H1 (cell line): ENCODE data around the gene MEIOSIN. TPM values are rescaled to one million over a fixed set of nuclear protein-coding genes. Genes with fewer than 3 reads are reported as not detected.

Experiments used
- CTCF ChIA-PET: fragments of 300-600 bp; sonication (Branson Sonifier 250); formaldehyde crosslinking; loops from one replicate; lab custom pipeline; 2021; ENCODE audit not compliant: partially characterized antibody; lab: Charles Lee
- POLR2A ChIA-PET: fragments of 300-600 bp; sonication (Branson Sonifier 250); formaldehyde crosslinking; loops from one replicate; lab custom pipeline; 2021; ENCODE audit warnings: inconsistent platforms; ENCODE audit not compliant: partially characterized antibody; lab: Charles Lee
- DNase-seq, 2 experiments: peaks; one replicate each; pipeline versions ENCODE4 v3.0.0 to v3.0.0-alpha.2; 2010 to 2022; ENCODE audit warnings: low spot score in 2 of 2, low read depth in 1 of 2, mixed read lengths in 1 of 2
- FAIRE-seq: peaks from 2 replicates; lab custom pipeline; 2011; peaks lifted over from hg19 to GRCh38; lab: Jason Lieb, UNC
- H2AFZ ChIP-seq: 2 replicates; pipeline ENCODE4 v1.8.1; 2012; ENCODE audit warnings: low read length, inconsistent platforms
- H2AK5ac ChIP-seq: 2 replicates; pipeline ENCODE4 v1.6.1; 2013; ENCODE audit warnings: low read depth, low read length
- H2BK120ac ChIP-seq: replicated peaks from 2 replicates; pipeline ENCODE3; 2013; ENCODE audit warnings: low read depth, low read length, inconsistent platforms
- H2BK12ac ChIP-seq: 2 replicates; pipeline ENCODE4 v1.6.1; 2013; ENCODE audit warnings: low read depth, low read length
- H2BK15ac ChIP-seq: 2 replicates; pipeline ENCODE4 v1.6.1; 2013; ENCODE audit warnings: low read length
- H2BK20ac ChIP-seq: 2 replicates; pipeline ENCODE4 v1.6.1; 2013; ENCODE audit warnings: low read length
- H2BK5ac ChIP-seq: 2 replicates; pipeline ENCODE4 v1.6.1; 2013; ENCODE audit warnings: low read depth, low read length
- H3K14ac ChIP-seq: 2 replicates; pipeline ENCODE4 v1.6.1; 2013; ENCODE audit warnings: inconsistent platforms; ENCODE audit not compliant: insufficient read length
- H3K18ac ChIP-seq: 2 replicates; pipeline ENCODE4 v1.6.1; 2013; ENCODE audit warnings: low read length; ENCODE audit errors: extremely low read depth
- H3K23ac ChIP-seq: 2 replicates; pipeline ENCODE4 v1.6.1; 2013; ENCODE audit warnings: inconsistent platforms; ENCODE audit not compliant: insufficient read length
- H3K23me2 ChIP-seq: 2 replicates; pipeline ENCODE4 v1.6.1; 2013; ENCODE audit warnings: low read depth, low read length
- H3K27ac ChIP-seq: 2 replicates; pipeline ENCODE4 v1.6.1; 2011; ENCODE audit warnings: low read depth, low read length, inconsistent platforms
- H3K27me3 ChIP-seq, 4 experiments: replicated peaks in 1 of 4; 1 replicate in 1 of 4; 2 replicates in 3 of 4; pipeline versions ENCODE4 v1.6.1 to v1.8.1; 2011 to 2013; ENCODE audit warnings: low read length in 3 of 4, mild to moderate bottlenecking in 3 of 4, inconsistent platforms in 2 of 4, mixed read lengths in 2 of 4, moderate library complexity in 1 of 4; ENCODE audit not compliant: control insufficient read depth in 3 of 4, insufficient read depth in 3 of 4; ENCODE audit errors: extremely low read depth in 1 of 4
- H3K36me3 ChIP-seq, 4 experiments: 2 replicates each; pipeline versions ENCODE4 v1.6.1 to v1.8.1; 2011 to 2013; ENCODE audit warnings: mild to moderate bottlenecking in 4 of 4, low read length in 3 of 4, moderate library complexity in 2 of 4, control low read depth in 1 of 4, inconsistent platforms in 1 of 4; ENCODE audit not compliant: insufficient read depth in 4 of 4, control insufficient read depth in 2 of 4
- H3K4ac ChIP-seq: replicated peaks from 2 replicates; pipeline ENCODE3; 2013; ENCODE audit warnings: low read length, low read depth, mixed read lengths, inconsistent platforms; ENCODE audit not compliant: insufficient read length
- H3K4me1 ChIP-seq, 4 experiments: replicated peaks in 1 of 4; 1 replicate in 1 of 4; 2 replicates in 3 of 4; pipeline versions ENCODE4 v1.6.1 to v1.8.1; 2011 to 2013; ENCODE audit warnings: low read length in 3 of 4, inconsistent platforms in 2 of 4, mixed read lengths in 1 of 4; ENCODE audit not compliant: insufficient read depth in 4 of 4, control insufficient read depth in 3 of 4
- H3K4me2 ChIP-seq, 2 experiments: 2 replicates each; pipeline versions ENCODE4 v1.6.1 to v1.8.1; 2011 to 2013; ENCODE audit warnings: low read depth in 2 of 2, low read length in 2 of 2, control low read depth in 1 of 2, inconsistent platforms in 1 of 2, mild to moderate bottlenecking in 1 of 2; ENCODE audit not compliant: insufficient read depth in 1 of 2
- H3K4me3 ChIP-seq, 4 experiments: fragments of 200-600, 300-600 bp in 1 of 4; sonication (generic), shearing (Covaris generic), sonication (Bioruptor Twin) in 1 of 4; 2 replicates each; pipeline versions ENCODE4 v1.5.1 to v1.8.1; 2011 to 2016; ENCODE audit warnings: low read length in 4 of 4, low read depth in 3 of 4, control low read depth in 2 of 4, inconsistent platforms in 2 of 4, mild to moderate bottlenecking in 2 of 4, mixed read lengths in 1 of 4, moderate library complexity in 1 of 4; ENCODE audit not compliant: insufficient read depth in 2 of 4; ENCODE audit errors: extremely low read depth in 1 of 4
- H3K56ac ChIP-seq: replicated peaks from 2 replicates; pipeline ENCODE3; 2013; ENCODE audit warnings: low read depth, mild to moderate bottlenecking, mixed read lengths, low read length, inconsistent platforms; ENCODE audit not compliant: insufficient read length
- H3K79me1 ChIP-seq: 2 replicates; pipeline ENCODE4 v1.6.1; 2013; ENCODE audit warnings: low read depth, low read length, control low read depth
- H3K79me2 ChIP-seq, 2 experiments: 2 replicates each; pipeline versions ENCODE4 v1.6.1 to v1.8.1; 2012 to 2013; ENCODE audit warnings: low read length in 2 of 2, mild to moderate bottlenecking in 2 of 2, inconsistent platforms in 1 of 2; ENCODE audit not compliant: insufficient read depth in 2 of 2, control insufficient read depth in 1 of 2
- H3K9ac ChIP-seq, 4 experiments: replicated peaks in 1 of 4; 1 replicate in 1 of 4; 2 replicates in 3 of 4; pipeline versions ENCODE4 v1.6.1 to v1.8.1; 2011 to 2013; ENCODE audit warnings: low read depth in 3 of 4, low read length in 3 of 4, control low read depth in 2 of 4, mild to moderate bottlenecking in 2 of 4, moderate library complexity in 2 of 4, inconsistent platforms in 1 of 4; ENCODE audit errors: extremely low read depth in 1 of 4
- H3K9me3 ChIP-seq, 2 experiments: 2 replicates each; pipeline versions ENCODE4 v1.6.1 to v1.8.1; 2012 to 2013; ENCODE audit warnings: mild to moderate bottlenecking in 2 of 2, moderate library complexity in 2 of 2, control low read depth in 1 of 2, inconsistent platforms in 1 of 2, low read depth in 1 of 2, low read length in 1 of 2, mixed read lengths in 1 of 2; ENCODE audit not compliant: insufficient read depth in 2 of 2
- H4K20me1 ChIP-seq, 2 experiments: replicated peaks in 1 of 2; 2 replicates each; pipeline versions ENCODE3 to v1.8.1; 2011 to 2013; ENCODE audit warnings: inconsistent platforms in 2 of 2, low read length in 2 of 2, mild to moderate bottlenecking in 1 of 2; ENCODE audit not compliant: insufficient read depth in 2 of 2, control insufficient read depth in 1 of 2
- H4K5ac ChIP-seq: 2 replicates; pipeline ENCODE4 v1.6.1; 2013; ENCODE audit warnings: low read length, low read depth, mixed read lengths, inconsistent platforms; ENCODE audit not compliant: insufficient read length
- H4K8ac ChIP-seq: 2 replicates; pipeline ENCODE4 v1.8.0; 2013; ENCODE audit warnings: mild to moderate bottlenecking, moderate library complexity, low read length, inconsistent platforms; ENCODE audit not compliant: insufficient read depth; ENCODE audit errors: extremely low read depth
- H4K91ac ChIP-seq: replicated peaks from 2 replicates; pipeline ENCODE3; 2013; ENCODE audit warnings: low read length, mixed read lengths, inconsistent platforms; ENCODE audit not compliant: insufficient read length
- BACH1 ChIP-seq: IDR thresholded peaks from 2 replicates; pipeline ENCODE4 v1.6.1; 2012; ENCODE audit warnings: low read length, improper control_type of control experiment
- BCL11A ChIP-seq, 2 experiments: IDR thresholded peaks; one replicate each; pipeline ENCODE4 v1.6.1; 2011; ENCODE audit warnings: low read depth in 2 of 2, low read length in 2 of 2, mild to moderate bottlenecking in 2 of 2
- CBX5 ChIP-seq: fragments of 300-800, 300-1000 bp; sonication (generic); IDR thresholded peaks from 2 replicates; pipeline ENCODE4 v1.7.1; 2016; ENCODE audit warnings: antibody characterized with exemption, low read length, low read depth
- NANOG ChIP-seq: IDR thresholded peaks from 2 replicates; pipeline ENCODE4 v1.6.1; 2011; ENCODE audit warnings: low read length, low read depth, mild to moderate bottlenecking, inconsistent platforms; ENCODE audit not compliant: insufficient read depth, poor library complexity, severe bottlenecking
- SIX5 ChIP-seq: IDR thresholded peaks from 2 replicates; pipeline ENCODE4 v1.6.1; 2011; ENCODE audit warnings: mild to moderate bottlenecking, low read depth, low read length
- TBP ChIP-seq: IDR thresholded peaks from 2 replicates; pipeline ENCODE4 v1.6.1; 2011; ENCODE audit warnings: low read depth, low read length, improper control_type of control experiment
- WGBS, 2 experiments: shearing (Covaris generic) in 1 of 2; methylation state at CpG; one replicate each; pipeline versions ENCODE4 v1.1.6 to v1.1.7; 2013 to 2015; ENCODE audit warnings: low lambda C conversion rate in 2 of 2, mixed read lengths in 2 of 2, inconsistent platforms in 1 of 2, low coverage in 1 of 2, missing lambda C conversion rate in 1 of 2; ENCODE audit not compliant: insufficient replicate concordance in 2 of 2, insufficient coverage in 1 of 2, insufficient read length in 1 of 2; ENCODE audit errors: extremely low coverage in 1 of 2, missing lambda C conversion rate in 1 of 2; 5-methylcytosine and 5-hydroxymethylcytosine counted together
- polyA plus RNA-seq, 7 experiments: library from polyadenylated mRNA; depleted of rRNA in 3 of 7; stranded (reverse) in 5 of 7; unstranded in 2 of 7; fragments of >200 nt in 5 of 7; fragments of 200-250 nt in 2 of 7; gene quantifications; 1 replicate in 5 of 7; 2 replicates in 1 of 7; 4 replicates in 1 of 7; pipeline versions ENCODE4 v1.2.1 to v1.2.3, GENCODE V29; 2011 to 2013; ENCODE audit warnings: missing spikeins in 2 of 7, mixed read lengths in 2 of 7
- total RNA-seq: library from RNA; stranded (reverse); fragmentation: NEBNext Ultra II Directional; extraction: Animal tissue kit (Norgen Biotek cat#: 25700); gene quantifications from 2 replicates; pipeline ENCODE4 v1.2.1, GENCODE V29; 2021
- TF ChIP-seq, protein P1 (sequence below): IDR thresholded peaks from 2 replicates; pipeline ENCODE4 v1.6.1; 2012; ENCODE audit warnings: inconsistent platforms

MEIOSIN gene
- total and polyA plus RNA-seq, 2 of the 8 experiments (the other 6 are each of a cell fraction or from before 2014, with no cell fraction given), result 0.11 TPM; not detected in 1

DNA sequence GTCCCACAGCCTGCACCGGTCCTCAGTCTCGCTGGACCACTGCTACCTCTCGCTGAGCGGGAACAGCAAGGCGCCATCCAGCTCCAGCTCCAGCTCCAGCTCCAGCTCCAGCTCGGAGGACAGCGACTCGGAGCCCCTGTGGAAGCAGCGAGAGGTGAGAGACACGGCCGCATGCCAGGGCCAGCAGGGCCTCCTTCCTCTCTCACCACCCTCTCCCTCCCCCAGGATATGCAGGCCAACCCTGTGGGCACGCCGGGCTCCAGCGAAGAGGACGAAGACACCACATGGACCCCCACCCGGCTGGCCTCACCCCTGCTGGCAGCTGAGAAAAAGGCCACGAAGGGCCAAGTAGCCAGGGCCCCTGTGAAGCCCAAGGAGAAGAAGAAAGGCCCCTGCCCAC is 28.5 kb downstream of the MEIOSIN start:
- TF ChIP-seq NANOG, result no peak
- TF ChIP-seq TBP, result no peak
- TF ChIP-seq BCL11A (IDR thresholded peaks at IDR 0.05; ENCODE audit: low read depth in 2 of 2, low read length in 2 of 2), result no peak
- no peak for TF ChIP-seq CBX5
- no peak for TF ChIP-seq BACH1
- TF ChIP-seq, protein P1, sequence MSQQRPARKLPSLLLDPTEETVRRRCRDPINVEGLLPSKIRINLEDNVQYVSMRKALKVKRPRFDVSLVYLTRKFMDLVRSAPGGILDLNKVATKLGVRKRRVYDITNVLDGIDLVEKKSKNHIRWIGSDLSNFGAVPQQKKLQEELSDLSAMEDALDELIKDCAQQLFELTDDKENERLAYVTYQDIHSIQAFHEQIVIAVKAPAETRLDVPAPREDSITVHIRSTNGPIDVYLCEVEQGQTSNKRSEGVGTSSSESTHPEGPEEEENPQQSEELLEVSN, result peak; percentile 39; the same call in 1 of the 2 replicates
- TF ChIP-seq SIX5, result no peak
- Histone ChIP-seq H3K36me3 (no peaks in the 10 kb centered on the region), H3K4me3 (no peak overlapping the region), H4K5ac (no peak overlapping the region), H3K4me2 (no peak overlapping the region), H2BK15ac (peak overlapping the region; percentile 61; the same call in 1 of the 2 replicates), H3K9me3 (no peaks in the 10 kb centered on the region), H3K14ac (no peak overlapping the region), H3K27me3 (peaks cover 0 to 2% (median 1%) of the 10 kb centered on the region in 4 experiments; a peak in 1 of 7 replicates), H3K4ac (no peak overlapping the region), H3K23ac (no peak overlapping the region), H3K27ac (no peak overlapping the region), H2BK120ac (no peak overlapping the region), H2BK12ac (no peak overlapping the region; the same call in 1 of the 2 replicates), H3K79me2 (no peaks in the 10 kb centered on the region), H4K91ac (peak overlapping the region; percentile 42), H3K4me1 (peaks cover 7 to 32% (median 23%) of the 10 kb centered on the region in 4 experiments), H4K8ac (no peak overlapping the region), H2BK20ac (no peak overlapping the region), H3K79me1 (no peaks in the 10 kb centered on the region), H2BK5ac (no peak overlapping the region), H2AFZ (no peak overlapping the region), H4K20me1 (peaks cover 0 to 3% of the 10 kb centered on the region in 2 experiments), H3K23me2 (no peaks in the 10 kb centered on the region; the same call in 1 of the 2 replicates), H2AK5ac (no peak overlapping the region), H3K9ac (no peak overlapping the region), H3K56ac (no peak overlapping the region), H3K18ac (no peak overlapping the region)
- DNase-seq, result peak in 1 of 2 experiments; percentile 52
- ChIA-PET POLR2A (interaction anchor here (1.0 to 16.2 kb wide), 7 partner anchors 8 to 70 kb away, joined by 3 to 284 read pairs (median 5); partner anchors contain the start of genes DMWD, MEIOSIN, SIX5 and SNRPD2), CTCF (interaction anchor here (1.0 to 3.2 kb wide), 4 partner anchors 9 to 215 kb away, joined by 3 to 14 read pairs (median 3); partner anchors contain the start of gene QPCTL)
- FAIRE-seq, result no peak
- 73% methylated on average over 17 of the region's 17 CpGs; no CpG with 5 or more reads in 1 of the 2 experiments for WGBS, 2 experiments
